HG02642 (cell line): ENCODE data around the gene ABCA13.
"Not testable (repeated sequence)": the region's sequence is repeated elsewhere in the genome, so short reads cannot be mapped to it uniquely, and the experiment has no call there.

ENCODE experiments used
- ATAC-seq: cut with Tn5 transposase; IDR thresholded peaks from one replicate; pipeline ENCODE4 v1.9.1; 2021; ENCODE audit warnings: mild to moderate bottlenecking; ENCODE audit not compliant: unreplicated experiment, poor library complexity

The ABCA13 gene

GRCh38 chr7:48173313-48173712 lies 2.1 kb downstream of the ABCA13 start:
- ATAC-seq: no peak

GRCh38 chr7:48173756-48174382 lies 2.6 kb downstream of the ABCA13 start:
- ATAC-seq: no peak

GRCh38 chr7:48175019-48175418 lies 3.8 kb downstream of the ABCA13 start:
- ATAC-seq: no peak

GRCh38 chr7:48176356-48176893 lies 5.2 kb downstream of the ABCA13 start:
- ATAC-seq: no peak

- ATAC-seq: no peak
Observed at GRCh38 chr7:48177271-48177670, 6.0 kb downstream of the ABCA13 start.

GRCh38 chr7:48179496-48180030 lies 8.3 kb downstream of the ABCA13 start:
- ATAC-seq: no peak

GRCh38 chr7:48180981-48181380 lies 9.7 kb downstream of the ABCA13 start:
- ATAC-seq: no peak

- no peak for ATAC-seq
Observed at GRCh38 chr7:48182718-48183369, 11.6 kb downstream of the ABCA13 start.

GRCh38 chr7:48183370-48183743 lies 12.1 kb downstream of the ABCA13 start:
- ATAC-seq: no peak

- ATAC-seq: no peak
Observed at GRCh38 chr7:48183965-48184364, 12.7 kb downstream of the ABCA13 start.

- ATAC-seq: no peak
Observed at GRCh38 chr7:48188776-48189520, 17.7 kb downstream of the ABCA13 start.

GRCh38 chr7:48192996-48193395 lies 21.7 kb downstream of the ABCA13 start:
- no peak for ATAC-seq

- ATAC-seq: no peak
Observed at GRCh38 chr7:48193421-48193820, 22.2 kb downstream of the ABCA13 start.

GRCh38 chr7:48200946-48201589 lies 29.8 kb downstream of the ABCA13 start:
- not testable (repeated sequence) for ATAC-seq

- ATAC-seq: not testable (repeated sequence)
Observed at GRCh38 chr7:48202916-48203315, 31.7 kb downstream of the ABCA13 start.

- no peak for ATAC-seq
Observed at GRCh38 chr7:48207155-48207675, 36.0 kb downstream of the ABCA13 start.

GRCh38 chr7:48209004-48209600 lies 37.8 kb downstream of the ABCA13 start:
- no peak for ATAC-seq

- ATAC-seq: no peak
Observed at GRCh38 chr7:48213226-48213625, 42.0 kb downstream of the ABCA13 start.

- no peak for ATAC-seq
Observed at GRCh38 chr7:48217266-48217665, 46.0 kb downstream of the ABCA13 start.

- no peak for ATAC-seq
Observed at GRCh38 chr7:48217753-48218152, 46.5 kb downstream of the ABCA13 start.
